Stimulated activated CD4-positive, alpha-beta T cell treated with anti-CD3 and anti-CD28 coated beads, Interleukin-15, amount 100 ng/mL, for 1 hour (primary cell): ENCODE results near the gene NPHP4.

Source experiments
- DNase-seq, 2 donors: peaks; one replicate each; pipeline ENCODE4 v3.0.0-alpha.2; 2020; ENCODE audit warnings: low read depth in 1 of 2, low spot score in 1 of 2

NPHP4 gene

DNA sequence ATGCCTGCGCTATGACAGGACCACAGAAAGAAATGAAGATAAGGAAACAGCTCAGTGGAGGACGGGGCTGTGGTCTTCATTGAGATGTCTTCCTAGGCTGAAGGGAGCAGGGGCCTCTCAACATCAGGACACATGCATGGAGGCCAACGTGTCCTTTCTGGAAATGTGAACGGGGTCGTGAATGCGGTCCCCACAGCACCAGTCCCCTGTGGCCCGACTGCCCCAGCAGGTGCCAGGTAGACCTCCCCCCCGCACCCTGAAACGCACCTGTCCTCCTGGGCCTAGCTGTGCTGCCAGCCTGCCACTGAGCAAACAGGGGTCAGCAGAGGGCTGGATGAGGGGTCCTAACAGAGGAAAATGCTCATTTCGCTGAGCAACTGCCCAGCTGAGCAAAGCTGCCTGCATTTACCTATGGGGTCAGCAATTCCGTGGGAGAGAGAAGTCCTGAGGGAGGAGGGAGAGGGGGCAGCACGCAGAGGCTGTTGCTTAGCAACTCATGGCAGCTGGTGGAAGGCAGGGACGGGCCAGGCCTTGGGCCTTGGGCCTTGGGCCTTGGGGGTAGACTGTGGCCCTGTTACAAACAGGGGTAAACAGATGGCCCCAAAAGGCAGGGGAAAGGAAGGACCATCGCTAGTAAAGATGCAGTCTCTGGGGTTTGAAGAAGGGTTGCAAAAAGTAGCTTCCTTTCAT, 77.4 kb downstream of the NPHP4 start:
- no peak for DNase-seq

DNA sequence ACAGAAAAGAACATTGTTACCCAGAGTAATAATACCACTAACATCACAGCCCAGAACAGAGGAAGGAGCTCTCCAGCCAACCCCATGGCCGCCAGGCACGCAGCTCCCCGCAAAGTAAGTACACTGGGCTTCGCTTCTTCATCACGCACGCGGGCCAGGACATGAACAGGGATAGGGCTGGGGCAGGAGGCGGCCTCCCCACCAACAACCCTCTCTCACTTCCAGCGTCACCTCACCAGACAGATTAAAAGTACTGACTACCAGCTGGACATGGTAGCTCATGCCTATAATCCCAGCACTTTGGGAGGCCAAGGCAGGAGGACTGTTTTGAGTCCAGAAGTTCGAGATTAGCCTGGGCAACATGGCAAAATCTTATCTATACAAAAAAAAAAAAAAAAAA, 78.3 kb downstream of the NPHP4 start:
- DNase-seq = no peak

DNA sequence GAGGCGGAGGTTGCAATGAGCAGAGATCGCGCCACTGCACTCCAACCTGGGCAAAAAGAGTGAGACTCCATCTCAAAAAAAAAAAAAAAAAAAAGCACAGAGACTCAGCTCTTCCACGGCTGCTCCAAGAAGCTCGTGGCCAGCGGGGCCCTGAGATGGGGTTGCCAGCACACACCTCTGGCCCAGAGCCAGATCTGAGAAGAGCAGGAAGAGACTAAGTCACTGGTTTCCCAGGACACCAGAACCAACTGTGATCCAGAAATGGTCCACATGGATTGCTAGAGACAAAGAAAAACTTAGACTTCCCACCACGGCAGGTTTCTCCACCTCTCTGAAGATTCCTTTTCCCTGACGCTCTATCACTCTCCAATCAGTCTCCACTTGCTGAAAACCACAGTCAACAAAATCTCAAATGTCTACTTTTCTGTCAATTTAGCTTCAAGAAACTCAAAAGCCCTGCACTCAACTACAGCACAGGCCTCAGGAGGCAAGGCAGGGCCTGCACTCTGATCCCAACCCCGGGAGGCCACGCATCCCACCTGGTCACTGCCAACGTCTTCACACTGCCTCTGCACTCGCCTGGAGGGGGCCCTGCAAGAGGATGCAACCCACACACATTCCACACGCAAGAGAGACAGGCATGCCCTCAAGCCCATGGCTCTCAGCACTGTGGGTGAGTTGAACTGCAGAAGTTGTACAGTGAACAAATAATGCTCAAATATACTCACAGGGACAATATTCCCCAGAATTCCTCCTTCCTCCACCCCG, 79.0 kb downstream of the NPHP4 start:
- no peak for DNase-seq

DNA sequence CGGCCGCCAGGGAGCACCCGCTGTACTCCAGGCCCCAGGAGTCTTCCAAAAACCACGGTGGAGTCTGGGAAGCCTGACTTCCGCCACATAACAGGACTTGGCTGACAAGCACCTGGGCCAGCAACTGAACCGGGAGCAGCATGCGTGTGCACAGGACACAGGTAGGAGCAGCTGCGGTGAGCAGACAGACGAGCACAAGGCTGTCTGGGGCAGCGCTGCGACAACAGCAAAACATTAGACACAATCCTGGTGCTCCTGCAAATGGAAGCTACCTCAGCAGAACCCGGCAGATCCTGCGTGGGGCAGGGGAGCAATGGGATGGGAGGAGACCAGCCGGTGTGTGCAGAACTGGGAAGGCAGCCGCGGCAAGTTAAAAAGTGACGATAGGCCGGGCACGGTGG, 80.4 kb downstream of the NPHP4 start:
- no peak for DNase-seq

DNA sequence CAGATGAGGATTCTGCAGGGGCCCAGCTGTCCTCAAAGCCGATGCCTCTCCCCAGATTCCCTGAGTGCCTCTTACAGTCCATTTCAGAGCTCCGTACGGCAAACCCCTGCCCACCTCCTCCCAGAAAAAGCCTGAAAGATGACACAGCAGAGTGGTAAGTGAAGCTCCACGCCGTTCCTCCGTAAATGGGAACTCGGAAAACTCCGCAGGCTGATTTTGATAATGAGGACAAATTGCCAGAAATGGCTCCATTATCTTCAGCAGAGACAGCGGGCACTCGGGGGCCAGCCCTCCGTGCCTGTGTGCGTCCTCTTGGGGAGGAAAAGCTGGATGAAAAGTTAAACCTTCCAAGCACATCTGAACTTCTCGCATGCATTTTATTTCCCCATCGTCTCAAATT, 81.1 kb downstream of the NPHP4 start:
- no peak for DNase-seq

DNA sequence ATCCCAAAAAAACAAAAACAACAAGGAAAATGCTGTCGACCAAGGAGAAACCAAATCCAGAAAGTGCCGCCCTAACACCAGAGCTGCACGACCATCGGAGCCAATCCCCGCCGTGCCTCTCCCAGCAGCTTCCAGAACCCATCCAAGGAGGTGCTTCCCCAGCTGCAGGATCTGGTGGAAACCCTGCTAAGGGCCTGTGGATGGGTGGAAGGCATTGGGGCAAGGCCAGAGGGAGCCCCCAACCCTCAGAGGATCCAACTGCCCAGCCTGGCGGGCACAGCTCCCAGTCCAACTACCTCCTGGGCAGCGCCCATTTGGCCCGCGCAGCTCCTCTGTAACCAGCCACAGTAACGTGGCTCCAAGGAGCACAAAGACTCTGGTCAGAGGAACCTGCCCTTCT, 81.6 kb downstream of the NPHP4 start:
- no peak for DNase-seq

DNA sequence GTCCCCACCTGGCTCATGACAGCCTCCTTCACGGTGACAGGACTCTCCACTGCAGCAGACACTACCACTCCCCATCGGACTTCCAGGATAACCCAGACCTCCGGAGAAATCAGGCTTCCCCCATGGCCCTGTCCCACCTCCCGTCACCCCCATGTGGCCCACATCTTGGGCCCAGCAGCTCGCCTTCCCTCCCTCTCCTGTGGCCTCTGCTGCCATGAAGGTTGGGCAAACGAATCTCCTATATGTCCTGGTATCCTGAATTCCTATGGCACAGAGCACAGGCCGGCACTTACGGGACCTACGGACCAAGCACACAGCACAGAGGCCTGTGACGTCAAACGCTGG, 82.0 kb downstream of the NPHP4 start:
- no peak for DNase-seq

DNA sequence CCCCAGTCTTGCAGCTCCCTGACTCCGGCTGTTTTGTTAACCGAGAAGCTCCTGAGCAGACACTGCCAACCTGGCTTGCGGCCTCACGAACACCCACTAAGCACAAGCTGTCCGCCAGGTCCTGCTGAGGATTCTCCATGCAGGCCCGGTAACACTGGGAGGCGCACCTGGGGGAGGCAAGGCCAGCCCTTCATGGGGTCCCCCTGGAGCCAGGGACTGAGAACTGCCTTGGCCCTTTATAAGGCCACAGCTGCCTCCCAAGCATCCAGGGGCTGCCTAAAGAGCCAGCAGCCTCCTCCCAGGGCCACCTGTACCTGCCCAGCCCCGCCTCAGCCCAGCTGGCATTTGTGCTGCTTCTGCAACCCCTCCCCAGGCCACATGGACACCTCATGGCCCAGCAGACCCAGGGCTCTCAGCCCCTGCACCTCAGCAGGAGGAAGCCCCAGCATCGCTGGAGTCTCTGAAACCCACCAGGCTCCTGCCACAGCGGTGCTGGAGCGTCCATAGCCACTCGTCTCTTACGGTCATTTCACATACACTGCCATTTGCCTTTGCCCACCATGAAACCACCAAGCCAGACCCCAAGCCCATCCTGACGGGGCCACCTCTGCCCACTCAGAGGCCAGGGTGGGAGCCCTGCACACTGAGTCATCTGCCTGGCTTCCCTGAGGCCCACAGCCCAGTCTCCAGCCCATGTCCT, 82.5 kb downstream of the NPHP4 start:
- no peak for DNase-seq

DNA sequence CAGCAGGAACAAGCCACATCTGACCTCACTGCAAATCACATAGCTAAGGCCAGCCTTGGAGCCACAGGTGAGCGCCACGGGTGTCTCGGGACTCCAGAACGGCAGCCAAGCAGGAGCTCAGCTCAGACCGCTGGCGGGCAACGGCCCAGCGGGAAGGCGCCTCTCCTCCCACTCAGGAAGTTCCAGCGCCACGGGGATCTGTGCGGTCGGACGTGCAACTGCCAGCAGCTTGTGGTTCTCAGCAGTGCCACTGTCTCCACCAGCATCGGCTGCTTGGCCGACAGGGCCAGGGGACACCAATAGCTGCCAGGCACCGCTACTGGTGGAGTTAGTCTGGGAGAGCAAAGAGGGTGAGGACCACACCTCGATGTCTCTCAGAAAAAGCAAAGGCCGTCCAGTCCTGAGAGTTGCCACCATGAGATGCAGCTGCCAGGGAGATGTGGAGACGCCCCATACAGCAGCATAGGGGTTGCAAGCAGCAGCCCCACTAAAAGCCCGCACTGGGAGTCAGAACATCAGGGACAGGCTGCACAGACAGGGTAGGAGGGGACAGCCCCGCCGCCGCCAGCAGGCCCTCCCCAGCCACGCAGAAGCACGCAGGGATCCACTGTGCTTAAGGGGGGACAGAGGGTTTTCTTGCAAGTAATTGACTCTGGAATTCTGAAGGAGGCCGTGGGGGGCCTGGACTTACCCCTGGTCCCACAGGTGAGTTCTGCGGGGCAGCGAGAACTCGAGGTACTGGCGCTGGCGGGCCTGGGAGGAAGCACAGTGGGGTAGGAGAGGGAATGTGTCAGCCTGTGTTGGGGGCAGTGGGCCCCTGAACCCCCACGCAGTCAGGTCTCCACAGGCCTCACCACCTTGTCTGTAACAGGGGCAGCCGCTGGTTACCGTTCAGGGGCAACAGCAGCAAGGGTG, 83.5 kb downstream of the NPHP4 start:
- no peak for DNase-seq

DNA sequence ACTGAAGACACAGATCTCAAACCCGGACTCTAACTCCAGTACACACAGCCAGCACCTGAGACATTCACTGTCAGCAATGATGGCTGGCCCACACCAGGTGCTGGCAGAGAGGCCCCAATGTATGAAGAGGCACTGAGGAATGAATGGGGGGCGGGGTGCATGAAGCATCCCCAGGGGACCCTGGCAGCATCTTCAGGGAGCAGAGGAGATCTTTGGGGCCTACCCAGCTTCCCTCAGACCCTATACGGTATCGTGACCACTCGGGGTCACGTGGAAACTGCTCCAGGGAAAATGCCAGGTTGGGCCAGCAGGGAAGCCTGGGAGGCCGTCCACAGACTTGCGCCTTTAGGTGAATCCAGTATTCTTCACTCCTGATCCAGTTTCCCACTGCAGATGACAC, 84.3 kb downstream of the NPHP4 start:
- no peak for DNase-seq

DNA sequence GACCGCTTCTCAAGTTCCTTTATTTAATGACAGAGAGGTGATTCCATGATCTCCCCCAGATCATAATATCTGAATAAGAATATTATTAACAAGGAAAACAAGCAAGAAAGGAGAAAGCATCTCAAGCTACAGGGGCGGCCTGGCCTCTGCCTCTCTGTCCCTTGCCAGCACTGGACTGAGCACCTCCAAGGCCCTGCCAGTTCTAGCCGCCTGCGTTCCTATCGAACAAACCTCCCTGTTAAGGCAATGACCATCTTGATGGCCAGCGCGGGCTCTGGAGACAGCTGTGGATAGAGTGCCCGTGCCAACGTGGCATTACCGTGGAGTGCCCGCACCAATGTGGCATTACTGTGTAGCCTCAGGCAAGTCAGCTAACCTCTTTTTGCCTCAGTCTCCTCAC, 84.8 kb downstream of the NPHP4 start:
- DNase-seq = no peak

DNA sequence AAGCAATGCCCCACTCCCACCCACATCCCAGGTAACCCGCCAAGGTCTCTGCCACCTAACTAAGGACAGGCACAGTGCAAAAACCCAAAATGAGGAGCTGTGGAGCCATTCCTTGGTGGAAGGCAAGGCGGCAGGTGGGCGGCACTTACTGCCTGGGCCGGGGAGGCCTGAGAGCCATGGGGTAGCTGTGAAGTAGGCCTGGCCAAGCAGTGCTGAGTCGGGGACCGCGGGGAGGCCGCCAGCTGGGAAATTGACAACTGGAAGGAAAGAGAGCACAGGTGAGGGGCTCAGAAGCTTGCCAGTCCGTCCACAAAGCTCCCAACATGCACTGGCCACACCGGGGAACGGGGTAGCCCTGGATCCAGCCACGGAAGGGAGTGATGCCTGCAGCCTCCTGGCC, 85.3 kb downstream of the NPHP4 start:
- no peak for DNase-seq

DNA sequence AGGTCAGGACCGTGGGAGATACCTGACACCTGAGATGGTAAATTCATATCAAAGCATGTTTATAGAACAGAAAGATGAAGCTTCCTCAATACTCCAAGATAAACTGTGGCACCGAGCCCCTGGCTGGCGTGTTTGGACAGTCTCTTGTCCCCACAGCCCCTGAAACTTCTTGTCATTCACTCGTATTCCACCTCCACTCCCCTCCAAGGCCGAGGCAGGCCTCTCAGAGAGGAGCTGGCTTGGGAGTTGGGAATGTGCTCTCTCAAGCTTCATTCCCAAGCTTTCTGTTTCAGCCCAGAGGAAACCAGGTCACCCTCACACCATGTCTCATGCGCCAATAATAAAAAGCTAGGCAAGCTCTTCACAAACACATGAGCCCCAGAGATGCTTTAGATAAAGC, 86.1 kb downstream of the NPHP4 start:
- no peak for DNase-seq

DNA sequence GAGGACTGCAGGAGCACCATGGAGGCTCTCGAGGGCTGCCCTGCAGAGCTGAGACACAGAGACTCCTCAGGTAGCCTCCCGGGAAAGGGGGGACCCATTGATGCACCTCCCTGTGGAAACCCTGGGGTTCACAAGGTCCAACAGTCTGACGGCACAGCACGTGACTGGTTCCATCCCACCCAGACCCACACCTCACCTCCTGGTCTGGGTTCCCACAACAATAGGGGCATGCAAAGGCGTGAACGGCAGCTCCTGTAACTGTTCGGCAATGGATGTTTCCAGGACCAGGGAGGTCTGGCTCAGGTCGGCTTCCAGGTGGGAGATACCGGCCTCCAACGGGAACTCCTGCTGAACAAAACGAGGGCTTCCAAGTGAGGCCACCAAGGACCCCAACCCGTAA, 86.8 kb downstream of the NPHP4 start:
- DNase-seq = no peak

DNA sequence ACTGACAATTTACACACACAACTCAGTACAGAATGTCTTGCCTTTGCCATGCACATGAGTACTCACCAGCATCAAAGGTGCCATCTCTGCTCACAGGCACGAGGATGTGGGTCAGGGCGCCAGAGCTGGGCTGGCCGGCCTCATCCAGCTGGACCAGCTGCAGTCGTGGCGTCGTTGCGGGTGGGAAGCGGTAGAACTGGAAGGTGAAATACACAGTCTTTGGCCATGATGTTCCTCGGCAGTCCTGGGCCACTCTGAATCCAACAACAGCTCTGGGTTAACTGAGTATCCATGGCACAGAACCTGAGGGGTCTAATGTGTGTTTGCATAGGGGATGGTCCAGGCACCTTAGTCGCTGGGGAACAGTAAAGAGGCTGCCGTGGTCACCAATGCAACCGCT, 87.7 kb downstream of the NPHP4 start:
- DNase-seq = no peak

DNA sequence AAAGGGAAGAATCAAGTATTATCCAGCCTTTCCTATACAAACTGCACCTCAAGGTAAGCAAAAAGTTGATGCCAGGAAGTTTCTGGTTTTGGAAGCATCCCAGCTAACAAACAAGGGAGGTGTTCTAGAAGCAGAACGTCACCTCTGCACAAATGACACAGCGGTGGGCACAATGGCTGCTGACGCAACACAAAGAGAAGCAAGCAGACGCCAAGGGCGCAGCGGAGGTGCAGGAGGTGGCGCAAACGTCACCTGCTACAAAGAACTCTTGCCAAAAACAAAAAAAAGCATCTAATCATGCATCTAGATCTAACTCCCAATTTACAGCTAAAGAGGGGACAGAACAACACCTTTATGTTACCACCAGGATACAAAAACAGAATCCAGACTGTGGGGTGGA, 88.5 kb downstream of the NPHP4 start:
- no peak for DNase-seq

DNA sequence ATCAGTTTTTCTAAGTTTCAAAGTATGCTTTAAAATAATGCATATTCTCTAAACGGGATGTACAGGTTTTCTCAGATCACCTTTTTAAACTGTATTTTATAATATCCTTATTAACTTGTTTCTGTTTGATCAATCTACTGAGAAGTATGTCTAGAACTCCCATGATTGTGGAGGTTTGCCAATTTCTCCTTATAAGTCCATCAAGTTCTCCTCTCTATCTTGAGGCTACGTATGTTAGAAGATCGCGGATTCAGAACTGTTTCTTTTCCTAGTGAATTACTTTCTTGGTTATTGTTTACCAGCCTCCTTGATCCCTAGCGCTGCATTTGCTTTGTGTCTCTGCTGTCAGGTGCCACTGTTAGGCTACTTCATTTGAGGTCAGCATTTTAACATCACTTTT, 89.2 kb downstream of the NPHP4 start:
- DNase-seq = no peak

DNA sequence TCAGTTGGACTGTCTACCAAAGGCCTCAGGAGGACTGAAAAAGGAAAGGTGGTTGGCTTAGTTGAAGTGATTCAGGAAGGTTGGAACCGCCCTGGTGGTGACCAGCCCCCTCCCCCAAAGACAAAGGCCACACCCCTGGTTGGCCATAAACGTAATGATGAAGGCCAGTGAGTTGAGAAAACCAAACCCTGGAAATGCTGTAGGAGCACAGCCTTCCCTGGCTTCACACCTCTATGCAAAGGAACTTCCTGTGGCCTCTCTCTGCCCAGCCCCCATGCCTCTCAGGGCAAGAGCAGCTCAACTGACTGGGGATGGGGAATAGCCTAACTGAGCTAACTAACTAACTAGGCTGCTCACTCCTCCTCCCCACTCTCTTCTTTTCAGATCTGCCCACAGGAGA, 90.4 kb downstream of the NPHP4 start:
- no peak for DNase-seq

DNA sequence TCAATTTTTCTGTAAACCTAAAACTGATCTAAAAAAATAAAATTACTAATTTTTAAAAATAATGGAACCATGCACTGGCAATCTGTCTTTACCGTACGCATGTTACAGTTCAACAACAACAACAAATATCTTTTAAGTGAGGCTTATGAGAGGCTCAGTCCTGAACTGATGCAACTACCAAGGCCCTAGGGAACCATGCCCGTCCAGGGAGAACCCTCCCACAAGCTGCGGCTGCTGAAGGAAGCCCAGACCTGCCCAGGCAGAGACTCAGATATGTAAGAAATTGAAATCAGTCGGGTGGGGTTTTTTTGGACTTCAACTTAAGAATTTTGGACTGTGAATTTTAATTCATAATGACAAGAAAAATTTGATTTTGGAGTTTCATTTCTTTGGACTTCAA, 91.1 kb downstream of the NPHP4 start:
- DNase-seq = no peak

DNA sequence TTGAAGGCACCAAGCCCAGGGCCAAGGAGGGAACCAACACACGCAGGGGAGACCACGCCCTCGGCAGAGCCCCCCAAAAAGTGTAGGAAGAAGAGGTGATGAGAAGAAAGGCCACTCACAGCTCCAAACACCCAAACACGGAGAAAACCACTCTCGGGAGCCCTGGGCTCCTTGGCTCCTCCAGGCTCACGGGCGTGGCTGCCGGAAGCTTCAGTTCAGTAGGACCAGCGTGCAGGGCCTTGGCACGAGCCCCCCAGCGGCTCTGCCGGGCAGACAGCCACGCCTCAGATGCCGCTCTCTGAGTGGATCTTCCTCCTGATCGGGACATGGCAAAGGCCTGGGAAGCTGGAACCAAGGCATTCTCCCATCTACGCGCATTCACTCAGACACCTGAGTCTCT, 94.0 kb downstream of the NPHP4 start:
- DNase-seq = no peak
